ENCODE results near the gene OTUD1.

The OTUD1 gene

DNA sequence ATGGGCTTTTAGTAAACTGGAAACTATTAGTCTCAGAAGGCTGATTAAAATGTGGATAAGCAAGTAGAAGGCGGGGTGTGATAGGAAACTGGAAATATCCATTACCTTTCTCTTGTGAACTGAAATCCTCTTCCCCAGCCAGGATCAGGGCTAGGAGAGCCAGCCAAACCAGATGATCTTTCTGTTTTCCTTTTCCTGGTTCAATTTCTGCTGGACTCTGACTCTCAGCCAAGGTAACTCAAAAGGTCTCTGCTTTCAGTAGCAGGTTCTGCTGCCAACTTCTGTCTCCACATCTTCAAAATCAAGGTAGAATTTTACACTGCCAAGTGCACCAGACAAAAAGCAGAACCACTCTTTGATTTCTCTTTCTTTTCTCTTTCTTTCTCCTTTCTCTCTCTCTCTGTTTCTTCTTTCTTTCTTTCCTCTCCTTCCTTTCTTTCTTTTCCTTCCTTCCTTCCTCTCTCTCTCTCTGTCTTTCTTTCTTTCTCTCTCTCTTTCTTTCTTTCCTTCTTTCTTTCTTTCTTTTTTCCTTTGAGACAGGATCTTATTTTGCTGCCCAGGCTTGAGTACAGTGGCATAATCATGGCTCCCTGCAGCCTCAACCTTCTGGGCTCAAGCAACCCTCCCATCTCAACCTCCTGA lies 30.8 kb downstream of the OTUD1 start:
- no peak for DNase-seq

DNA sequence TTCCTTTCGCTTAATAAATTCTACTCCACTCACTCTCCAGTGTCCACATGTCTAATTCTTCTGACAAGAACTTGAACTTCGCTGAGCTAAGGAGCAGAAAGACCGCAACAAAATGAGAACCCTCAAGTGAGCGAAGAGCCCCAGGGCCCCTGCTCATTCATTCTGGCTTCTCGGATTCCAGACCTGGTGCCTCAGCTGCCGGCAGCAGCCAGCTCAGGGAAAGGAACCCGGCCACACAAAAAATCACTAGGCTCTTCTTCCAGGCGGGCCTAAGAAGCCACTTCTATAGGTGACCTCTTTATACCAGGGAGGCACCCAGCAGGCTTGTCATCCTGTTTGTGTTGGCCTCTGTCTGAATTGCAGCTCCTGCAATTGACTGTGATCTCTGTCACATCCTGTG lies 33.3 kb downstream of the OTUD1 start:
- no peak for DNase-seq

DNA sequence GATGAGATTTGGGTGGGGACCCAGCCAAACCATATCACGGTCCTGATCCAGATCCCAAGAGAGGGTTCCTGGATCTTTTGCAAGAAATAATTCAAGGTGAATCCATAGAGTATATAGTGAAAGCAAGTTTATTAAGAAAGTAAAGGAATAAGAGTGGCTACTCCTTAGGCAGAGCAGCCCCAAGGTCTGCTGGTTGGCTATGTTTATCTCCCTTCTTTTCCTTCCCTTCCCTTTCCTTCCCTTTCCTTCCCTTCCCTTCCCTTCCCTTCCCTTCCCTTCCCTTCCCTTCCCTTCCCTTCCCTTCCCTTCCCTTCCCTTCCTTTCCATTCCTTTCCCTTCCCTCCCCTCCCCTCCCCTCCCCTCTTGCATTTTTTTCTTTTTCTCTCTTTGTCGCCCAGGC lies 35.2 kb downstream of the OTUD1 start:
- DNase-seq: no peak

DNA sequence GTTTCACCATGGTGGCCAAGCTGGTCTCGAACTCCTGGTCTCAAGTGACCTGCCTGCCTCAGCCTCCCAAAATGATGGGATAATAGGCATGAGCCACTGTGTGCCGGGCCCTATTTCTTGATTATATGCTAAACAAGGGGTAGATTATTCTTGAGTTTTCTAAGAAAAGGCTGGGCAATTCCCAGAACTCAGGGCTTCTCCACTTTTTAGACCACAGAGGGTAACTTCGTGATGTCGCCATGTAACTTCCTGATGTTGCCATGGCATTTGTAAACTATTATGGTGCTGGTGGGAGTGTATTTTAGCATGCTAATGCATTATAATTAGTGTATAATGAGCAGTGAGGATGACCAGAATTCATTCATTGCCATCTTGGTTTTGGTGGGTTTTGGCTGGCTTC lies 35.8 kb downstream of the OTUD1 start:
- no peak for DNase-seq

DNA sequence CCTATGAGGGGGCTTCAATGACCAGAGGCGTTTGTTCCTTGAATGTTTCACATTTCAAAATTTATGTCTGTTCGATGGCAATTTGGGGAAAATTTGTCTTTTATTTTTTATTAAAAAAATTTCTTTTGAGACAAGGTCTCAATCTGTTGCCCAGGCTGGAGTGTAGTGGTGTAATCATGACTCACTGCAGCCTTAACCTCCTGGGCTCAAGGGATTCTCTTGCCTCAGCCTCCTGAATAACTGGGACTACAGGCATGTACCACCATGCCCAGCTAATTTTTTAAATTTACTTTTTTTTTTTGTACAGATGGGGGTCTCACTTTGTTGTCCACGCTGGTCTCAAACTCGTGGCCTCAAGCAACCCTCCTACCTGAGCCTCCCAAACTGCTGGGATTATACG lies 39.7 kb downstream of the OTUD1 start:
- DNase-seq: no peak

DNA sequence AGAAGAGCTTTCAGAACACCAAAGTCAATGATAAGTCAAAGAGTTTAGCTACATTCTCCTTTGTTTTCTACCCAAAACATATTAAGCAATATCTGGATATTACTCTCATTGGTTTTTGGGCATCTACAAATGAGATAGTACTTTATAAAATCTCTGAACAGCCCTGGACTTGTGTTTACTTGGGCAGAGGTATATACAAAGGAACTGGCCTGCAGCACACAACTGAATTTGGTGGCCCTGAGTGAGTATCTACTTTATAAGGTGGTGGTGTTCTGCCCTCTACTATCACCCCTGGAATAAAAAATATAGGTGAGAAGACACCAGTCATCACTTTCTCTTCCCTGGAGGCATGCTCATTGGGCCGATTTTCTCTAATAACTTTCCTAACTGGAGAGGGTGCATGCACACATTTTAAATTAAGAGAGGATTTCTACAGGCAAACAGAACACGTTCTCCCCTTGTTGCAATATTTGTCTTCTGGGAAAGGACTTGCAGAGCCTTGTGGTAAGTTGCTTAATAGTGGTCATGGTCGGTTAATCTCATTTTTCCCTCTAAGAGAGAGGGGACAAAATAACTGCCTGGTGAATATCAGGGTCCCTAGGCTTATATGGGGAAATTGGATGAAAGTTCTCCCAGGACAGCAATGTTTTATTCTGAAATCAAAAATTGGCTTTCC lies 41.1 kb downstream of the OTUD1 start:
- no peak for DNase-seq

DNA sequence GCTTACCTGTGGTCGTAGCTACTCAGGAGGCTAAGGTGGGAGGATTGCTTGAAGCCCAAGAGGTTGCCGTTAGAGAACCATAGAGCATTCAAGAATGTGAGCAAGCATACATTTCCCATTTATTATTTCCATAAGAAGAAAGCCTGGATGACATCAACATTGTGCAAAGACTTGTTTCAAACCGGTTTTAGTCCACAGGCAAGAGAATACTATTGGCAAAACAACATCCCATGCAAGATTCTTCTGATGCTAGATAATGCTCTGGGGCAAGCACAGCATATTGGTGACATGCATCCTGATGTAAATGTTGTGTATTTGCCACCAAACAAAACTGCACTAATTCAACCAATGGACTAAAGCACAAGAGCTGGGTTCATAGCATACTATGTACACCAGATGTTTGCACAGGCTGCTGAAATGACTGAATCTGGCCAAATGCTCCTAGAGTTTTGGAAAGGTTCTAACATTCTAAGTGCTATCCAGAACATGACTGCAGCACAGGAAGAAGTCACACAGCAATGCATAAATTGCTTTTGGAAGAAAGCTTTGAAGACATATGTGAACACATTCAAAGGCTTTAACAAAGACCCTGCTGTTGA lies 42.6 kb downstream of the OTUD1 start:
- DNase-seq: no peak

DNA sequence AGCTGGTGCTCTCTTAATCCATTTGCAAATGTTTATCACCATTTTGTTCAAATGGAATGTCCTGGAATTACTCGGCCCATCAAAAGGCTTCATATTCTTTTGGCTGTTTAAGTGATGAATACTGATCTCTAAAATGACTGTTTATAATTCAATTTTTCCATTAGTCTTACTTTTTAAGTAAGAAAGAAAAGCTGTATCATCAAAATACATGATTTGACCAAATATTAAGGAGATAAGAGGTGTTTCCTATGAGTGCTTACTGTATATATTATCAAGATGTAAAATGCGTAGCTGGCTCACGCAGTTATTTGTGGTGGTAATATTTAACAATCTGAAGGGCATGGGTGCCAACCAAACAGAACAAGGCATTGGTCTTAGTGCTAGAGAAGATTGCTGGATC lies 51.2 kb downstream of the OTUD1 start:
- no peak for DNase-seq

All from hematopoietic multipotent progenitor cell treated with erythropoietin and hydrocortisone succinate and interleukin-3 and kit ligand, for 8 days (in vitro differentiated cells).